Astrocyte (in vitro differentiated cells and primary cell): ENCODE results near the gene OR2V1. TPM values are rescaled to one million over a fixed set of nuclear protein-coding genes. Genes with fewer than 3 reads are reported as not detected.
A peak's percentile ranks its signal among the peaks of the same experiment; 100 is the strongest.

Source experiments
- DNase-seq: peaks from one replicate; pipeline ENCODE4 v3.0.0-alpha.2; 2010; ENCODE audit warnings: low read depth
- FAIRE-seq: peaks from 2 replicates; lab custom pipeline; 2011; peaks lifted over from hg19 to GRCh38; lab: Jason Lieb, UNC
- H2AFZ ChIP-seq: 2 replicates; pipeline ENCODE4 v1.6.0; 2012; ENCODE audit warnings: low read depth, low read length, inconsistent platforms
- H3K27ac ChIP-seq: 2 replicates; pipeline ENCODE4 v1.5.1; 2011; ENCODE audit warnings: low read depth, low read length, inconsistent platforms
- H3K27me3 ChIP-seq: 2 replicates; pipeline ENCODE4 v1.6.0; 2011; ENCODE audit warnings: low read length, inconsistent platforms; ENCODE audit not compliant: insufficient read depth
- H3K36me3 ChIP-seq: 2 replicates; pipeline ENCODE4 v1.5.1; 2011; ENCODE audit warnings: low read length, inconsistent platforms; ENCODE audit not compliant: insufficient read depth
- H3K4me1 ChIP-seq: 2 replicates; pipeline ENCODE4 v1.5.1; 2011; ENCODE audit warnings: low read length, inconsistent platforms; ENCODE audit not compliant: insufficient read depth
- H3K4me2 ChIP-seq: 2 replicates; pipeline ENCODE4 v1.6.0; 2012; ENCODE audit warnings: low read length, inconsistent platforms
- H3K4me3 ChIP-seq: 2 replicates; pipeline ENCODE4 v1.5.1; 2011; ENCODE audit warnings: low read depth, mild to moderate bottlenecking, low read length, inconsistent platforms; ENCODE audit not compliant: insufficient read depth
- H3K79me2 ChIP-seq: 2 replicates; pipeline ENCODE4 v1.6.0; 2012; ENCODE audit warnings: mild to moderate bottlenecking, low read length, inconsistent platforms; ENCODE audit not compliant: insufficient read depth
- H3K9ac ChIP-seq: 2 replicates; pipeline ENCODE4 v1.6.0; 2012; ENCODE audit warnings: mild to moderate bottlenecking, low read length, inconsistent platforms
- H3K9me3 ChIP-seq: 2 replicates; pipeline ENCODE4 v1.5.1; 2012; ENCODE audit warnings: low read depth, mild to moderate bottlenecking, low read length, inconsistent platforms; ENCODE audit not compliant: insufficient read depth
- H4K20me1 ChIP-seq: 2 replicates; pipeline ENCODE4 v1.6.0; 2012; ENCODE audit warnings: low read length, inconsistent platforms; ENCODE audit not compliant: insufficient read depth
- H3K27ac Mint-ChIP-seq: one replicate; pipeline ENCODE4 v1.8.0; 2021; ENCODE audit warnings: mild to moderate bottlenecking, mixed read lengths; ENCODE audit not compliant: unreplicated experiment
- H3K27me3 Mint-ChIP-seq: one replicate; pipeline ENCODE4 v1.8.0; 2021; ENCODE audit warnings: low read depth, mixed read lengths; ENCODE audit not compliant: unreplicated experiment
- H3K36me3 Mint-ChIP-seq: one replicate; pipeline ENCODE4 v1.8.0; 2021; ENCODE audit warnings: low read depth, mixed read lengths; ENCODE audit not compliant: unreplicated experiment
- H3K4me1 Mint-ChIP-seq: one replicate; pipeline ENCODE4 v1.8.0; 2021; ENCODE audit warnings: low read depth, mixed read lengths; ENCODE audit not compliant: unreplicated experiment
- H3K4me3 Mint-ChIP-seq: one replicate; pipeline ENCODE4 v1.8.0; 2021; ENCODE audit warnings: mild to moderate bottlenecking, moderate library complexity, mixed read lengths; ENCODE audit not compliant: unreplicated experiment
- H3K9me3 Mint-ChIP-seq: one replicate; pipeline ENCODE4 v1.8.0; 2021; ENCODE audit warnings: mild to moderate bottlenecking, mixed read lengths; ENCODE audit not compliant: unreplicated experiment
- CTCF ChIP-seq: IDR thresholded peaks from 2 replicates; pipeline ENCODE4 v1.5.1; 2011; ENCODE audit warnings: low read depth, mild to moderate bottlenecking, inconsistent platforms, low read length, moderate library complexity; ENCODE audit not compliant: insufficient read depth
- EZH2 ChIP-seq: IDR thresholded peaks from 2 replicates; pipeline ENCODE4 v1.6.1; 2012; ENCODE audit warnings: mild to moderate bottlenecking, low read length, inconsistent platforms; ENCODE audit not compliant: insufficient read depth
- total RNA-seq: library from RNA; stranded (reverse); gene quantifications from 2 replicates; pipeline ENCODE4 v1.2.1, GENCODE V29; 2021

The OR2V1 gene
- total RNA-seq, 1 donor from 2014 or later, result not detected

DNA sequence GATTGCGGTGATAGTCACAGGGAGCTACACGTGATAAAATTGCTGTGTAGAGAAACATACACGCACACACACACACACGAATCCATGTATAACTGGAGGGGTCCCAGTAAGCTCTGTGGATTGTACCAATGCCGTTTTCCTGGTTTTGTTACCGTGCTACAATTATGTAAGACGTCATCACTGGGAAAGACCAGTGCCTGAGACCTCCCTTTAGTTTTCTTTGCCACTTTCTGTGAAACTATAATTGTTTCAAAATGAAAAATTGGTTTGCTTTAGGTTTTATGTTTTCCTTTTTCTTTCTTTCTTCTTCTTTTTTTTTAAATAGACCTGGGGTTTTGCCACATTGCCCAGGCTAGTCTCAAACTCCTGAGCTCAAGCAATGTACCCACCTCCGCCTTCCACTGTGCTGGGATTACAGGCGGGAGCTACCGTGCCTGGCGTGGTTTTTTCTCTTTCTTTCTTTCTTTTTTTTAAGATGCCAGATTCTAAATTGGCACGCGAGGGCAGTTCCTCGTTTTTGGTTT, 37.7 kb upstream of the OR2V1 start:
- peak overlapping the region; percentile 78 for H3K4me3 Mint-ChIP-seq
- H3K4me1 Mint-ChIP-seq, result no peaks in the 10 kb centered on the region
- H3K27me3 Mint-ChIP-seq, result peaks cover 38% of the 10 kb centered on the region
- Histone ChIP-seq H3K4me3 (no peak overlapping the region), H4K20me1 (no peaks in the 10 kb centered on the region), H3K27ac (no peak overlapping the region), H3K9ac (no peak overlapping the region), H2AFZ (no peak overlapping the region), H3K36me3 (no peaks in the 10 kb centered on the region), H3K4me1 (peaks cover 13% of the 10 kb centered on the region), H3K9me3 (no peaks in the 10 kb centered on the region), H3K79me2 (no peaks in the 10 kb centered on the region), H3K27me3 (peaks cover 8% of the 10 kb centered on the region), H3K4me2 (peak overlapping the region; percentile 78)
- H3K36me3 Mint-ChIP-seq, result no peaks in the 10 kb centered on the region
- H3K27ac Mint-ChIP-seq, result peak overlapping the region; percentile 3
- H3K9me3 Mint-ChIP-seq, result peaks cover 2% of the 10 kb centered on the region
- TF ChIP-seq EZH2 (no peak), CTCF (no peak)
- FAIRE-seq (no peak), DNase-seq (no peak)

- no peak overlapping the region for H3K9ac ChIP-seq
- Mint-ChIP-seq H3K9me3 (peaks cover 2% of the 10 kb centered on the region), H3K27ac (no peak overlapping the region), H3K36me3 (no peaks in the 10 kb centered on the region), H3K4me3 (no peak overlapping the region), H3K4me1 (no peaks in the 10 kb centered on the region), H3K27me3 (peaks cover 38% of the 10 kb centered on the region)
- TF ChIP-seq EZH2 (no peak), CTCF (peak; percentile 23)
- H2AFZ ChIP-seq, result no peak overlapping the region
- DNase-seq (no peak), FAIRE-seq (no peak)
- H3K9me3 ChIP-seq, result no peaks in the 10 kb centered on the region
- H3K27me3 ChIP-seq, result peaks cover 8% of the 10 kb centered on the region
- peaks cover 13% of the 10 kb centered on the region for H3K4me1 ChIP-seq
- H3K79me2 ChIP-seq, result no peaks in the 10 kb centered on the region
- no peak overlapping the region for H3K4me2 ChIP-seq
- no peak overlapping the region for H3K27ac ChIP-seq
- no peaks in the 10 kb centered on the region for H4K20me1 ChIP-seq
- no peak overlapping the region for H3K4me3 ChIP-seq
- no peaks in the 10 kb centered on the region for H3K36me3 ChIP-seq
Measured at GRCh38 chr5:181167814-181168488, 37.0 kb upstream of the OR2V1 start.
